PFSK-1 (cell line): ENCODE results near the gene ANKZF1.

Experiments used
- POLR2AphosphoS5 ChIP-seq: IDR thresholded peaks from 2 replicates; pipeline ENCODE4 v1.6.1; 2012; ENCODE audit warnings: low read depth, mild to moderate bottlenecking, control low read depth, low read length, moderate library complexity
- REST ChIP-seq, 2 experiments: IDR thresholded peaks; 2 replicates each; pipeline versions ENCODE4 v1.6.1 to v1.8.0; 2011 to 2012; ENCODE audit warnings: low read depth in 2 of 2, low read length in 2 of 2, control low read depth in 1 of 2, inconsistent platforms in 1 of 2, mild to moderate bottlenecking in 1 of 2, moderate library complexity in 1 of 2; ENCODE audit not compliant: insufficient read depth in 1 of 2
- SIN3A ChIP-seq: IDR thresholded peaks from 2 replicates; pipeline ENCODE4 v1.6.1; 2012; ENCODE audit warnings: mild to moderate bottlenecking, low read length, moderate library complexity, borderline replicate concordance; ENCODE audit not compliant: insufficient read depth

GRCh38 chr2:219210886-219211362, 18.7 kb upstream of the ANKZF1 start:
- TF ChIP-seq SIN3A = no peak
- no peak for TF ChIP-seq POLR2AphosphoS5
- TF ChIP-seq REST (IDR thresholded peaks at IDR 0.05; ENCODE audit: insufficient read depth in 1 of 2, low read depth in 2 of 2, low read length in 2 of 2) = no peak
